ENCODE measurements around the gene GMNC. TPM values are rescaled to one million over a fixed set of nuclear protein-coding genes. Genes with fewer than 3 reads are reported as not detected.
A peak's percentile ranks its signal among the peaks of the same experiment; 100 is the strongest.

The GMNC gene
- total RNA-seq, 8 experiments from 2014 or later = 0.05 to 4.2 (median 0.17) TPM

DNA sequence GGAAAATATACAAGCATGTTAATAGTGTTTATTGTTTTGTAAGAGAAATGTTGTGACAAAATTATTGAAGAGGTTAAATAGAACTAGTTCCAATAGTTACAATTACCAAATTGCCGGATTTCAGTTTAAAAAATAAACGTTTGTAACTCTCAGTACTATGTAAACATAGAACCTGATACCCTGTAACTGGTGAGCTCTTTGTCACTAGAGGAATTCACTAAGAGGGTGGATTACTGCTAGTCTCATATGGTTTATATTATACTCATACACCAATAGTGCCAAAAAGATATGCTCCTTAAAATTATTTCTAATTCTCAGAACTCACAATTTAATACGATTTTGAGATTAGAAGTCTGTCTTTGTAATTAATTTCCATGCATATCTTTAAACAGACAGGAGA lies 7.6 kb upstream of the GMNC start:
- Histone ChIP-seq H3K4me1 (replicated peaks in 1 of 2) (no peaks in the 10 kb centered on the region), H3K27ac (no peak overlapping the region), H3K4me3 (no peak overlapping the region)
- in situ Hi-C loops (cut with MboI; ENCODE audit: low pct_unique_long_range_greater_than_20kb in 2 of 9, low sequenced_read_pairs in 9 of 9, unreplicated experiment in 9 of 9) = no loop called here
- 8 to 100% (median 78%) methylated on average over 1 to 3 of the region's 3 CpGs for WGBS, 10 experiments
- ATAC-seq (replicated peaks in 6 of 8) = peak in 1 of 8 experiments; percentile 65

DNA sequence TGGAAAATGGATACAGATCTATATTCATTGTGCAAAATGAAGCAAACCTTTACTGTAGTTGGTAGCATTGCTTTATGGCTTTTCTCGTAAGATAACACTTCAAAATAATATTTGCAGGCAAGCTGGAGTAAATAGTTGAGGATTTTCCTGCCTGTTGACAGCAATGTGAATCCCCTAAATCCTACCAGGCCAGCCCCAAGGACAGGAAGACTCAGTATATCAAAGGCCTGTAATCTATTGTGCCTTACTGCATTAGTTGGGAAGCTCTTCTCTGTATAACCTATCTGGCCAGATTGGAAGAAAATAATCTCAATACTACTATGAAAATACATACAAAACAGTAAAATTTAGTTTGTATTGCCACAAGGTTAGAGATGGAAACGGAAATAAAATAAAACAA lies 4.6 kb upstream of the GMNC start:
- ATAC-seq (replicated peaks in 6 of 8) = no peak
- WGBS, 10 experiments = 40 to 100% (median 76%) methylated on average over 1 to 2 of the region's 2 CpGs
- no peak overlapping the region for H3K4me3 ChIP-seq
- in situ Hi-C loops (cut with MboI; ENCODE audit: low pct_unique_long_range_greater_than_20kb in 2 of 9, low sequenced_read_pairs in 9 of 9, unreplicated experiment in 9 of 9) = no loop called here
- H3K27ac ChIP-seq = no peak overlapping the region
- H3K4me1 ChIP-seq (replicated peaks in 1 of 2) = no peaks in the 10 kb centered on the region

DNA sequence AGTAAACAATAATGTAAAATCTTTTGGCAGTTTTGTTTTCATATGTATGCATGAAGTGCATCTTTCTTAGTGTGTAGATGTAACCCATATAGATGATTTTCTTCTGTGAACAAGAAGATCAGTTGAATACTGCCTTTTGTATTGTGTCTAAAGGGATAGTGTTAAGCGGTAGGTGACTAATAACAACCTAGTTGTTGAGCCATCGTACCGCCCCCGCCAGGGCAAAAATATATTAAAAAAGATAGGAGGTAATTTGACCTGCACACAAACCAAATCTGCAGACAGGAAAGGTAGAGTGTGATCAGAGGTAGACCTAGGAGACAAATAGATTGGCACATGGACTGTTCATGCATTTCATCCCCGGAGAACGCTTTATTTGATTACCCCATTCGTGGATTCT lies 3.3 kb upstream of the GMNC start:
- H3K4me3 ChIP-seq = no peak overlapping the region
- in situ Hi-C loops (cut with MboI; ENCODE audit: low pct_unique_long_range_greater_than_20kb in 2 of 9, low sequenced_read_pairs in 9 of 9, unreplicated experiment in 9 of 9) = no loop called here
- no peaks in the 10 kb centered on the region for H3K4me1 ChIP-seq (replicated peaks in 1 of 2)
- WGBS, 10 experiments = 14 to 88% (median 74%) methylated on average over 4 to 7 of the region's 7 CpGs; no CpG with 5 or more reads in 3 of the 10 experiments
- H3K27ac ChIP-seq = no peak overlapping the region
- ATAC-seq (replicated peaks in 6 of 8) = no peak

DNA sequence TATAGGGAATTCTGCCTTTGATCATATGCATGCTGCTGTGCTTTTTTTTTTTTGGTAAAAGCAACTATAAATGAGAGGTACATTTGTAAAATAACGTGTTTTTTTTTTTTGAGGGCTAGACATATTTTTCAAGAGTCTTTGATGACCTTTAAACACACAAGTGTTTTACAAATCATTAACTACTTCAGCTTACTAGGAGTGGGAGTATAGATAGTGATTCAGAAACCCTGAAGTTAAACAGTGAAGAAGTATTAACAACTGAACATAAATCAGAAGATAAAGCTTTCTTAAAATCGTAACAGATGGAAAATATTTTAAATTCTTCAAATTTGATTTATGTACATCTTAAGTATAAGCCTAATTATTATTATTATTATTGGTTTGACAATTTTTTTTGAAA lies 2.9 kb upstream of the GMNC start:
- 10 to 66% (median 38%) methylated on average over 1 to 2 of the region's 2 CpGs for WGBS, 10 experiments
- ATAC-seq (replicated peaks in 6 of 8) = no peak
- no peak overlapping the region for H3K4me3 ChIP-seq
- H3K27ac ChIP-seq = no peak overlapping the region
- H3K4me1 ChIP-seq (replicated peaks in 1 of 2) = no peaks in the 10 kb centered on the region
- in situ Hi-C loops (cut with MboI; ENCODE audit: low pct_unique_long_range_greater_than_20kb in 2 of 9, low sequenced_read_pairs in 9 of 9, unreplicated experiment in 9 of 9) = no loop called here

DNA sequence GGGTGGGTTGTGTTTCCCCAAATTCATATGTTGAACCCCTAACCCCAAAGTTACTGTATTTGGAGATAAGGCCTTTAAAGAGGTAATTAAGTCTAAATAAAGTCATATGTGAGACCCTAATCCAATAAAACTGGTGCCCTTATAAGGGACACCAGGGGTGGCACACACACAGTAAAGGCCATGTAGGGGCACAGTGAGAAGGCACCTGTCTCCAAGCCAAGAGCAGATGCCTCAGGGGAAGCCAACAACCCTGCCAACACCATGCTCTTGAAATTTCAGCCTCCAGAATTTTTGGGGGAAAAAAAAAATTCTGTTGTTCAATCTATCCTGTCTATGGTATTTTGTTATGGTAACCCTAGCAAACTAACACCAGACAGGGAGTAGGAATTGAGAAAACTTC lies 1.5 kb upstream of the GMNC start:
- in situ Hi-C loops (cut with MboI; ENCODE audit: low pct_unique_long_range_greater_than_20kb in 2 of 9, low sequenced_read_pairs in 9 of 9, unreplicated experiment in 9 of 9) = no loop called here
- no peaks in the 10 kb centered on the region for H3K4me1 ChIP-seq (replicated peaks in 1 of 2)
- no peak overlapping the region for H3K4me3 ChIP-seq
- H3K27ac ChIP-seq = no peak overlapping the region
- ATAC-seq (replicated peaks in 6 of 8) = no peak

DNA sequence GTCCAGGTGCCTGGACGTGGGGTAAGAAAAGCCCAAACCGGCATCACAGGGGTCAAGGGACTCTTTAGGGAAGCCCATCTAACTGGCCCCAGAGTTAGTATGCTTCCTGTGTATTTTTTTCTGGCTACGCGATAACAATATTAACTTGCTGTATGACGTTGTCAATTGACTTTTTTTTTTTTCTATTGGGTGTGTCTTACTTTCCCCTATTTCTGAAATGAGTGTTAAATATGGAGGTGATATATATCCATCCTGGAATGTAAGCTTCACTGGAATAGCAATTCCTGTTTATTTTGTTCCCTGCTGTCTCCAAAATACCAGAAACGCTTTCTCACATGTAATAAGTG lies 598 bp upstream of the GMNC start:
- H3K4me1 ChIP-seq (replicated peaks in 1 of 2) = no peaks in the 10 kb centered on the region
- peak overlapping the region; percentile 52 to 96 (median 69) for H3K4me3 ChIP-seq
- WGBS, 10 experiments = 7 to 51% (median 25%) methylated on average over 1 to 5 of the region's 6 CpGs; no CpG with 5 or more reads in 1 of the 10 experiments
- ATAC-seq (replicated peaks in 6 of 8) = no peak
- in situ Hi-C loops (cut with MboI; ENCODE audit: low pct_unique_long_range_greater_than_20kb in 2 of 9, low sequenced_read_pairs in 9 of 9, unreplicated experiment in 9 of 9) = no loop called here
- H3K27ac ChIP-seq = no peak overlapping the region

DNA sequence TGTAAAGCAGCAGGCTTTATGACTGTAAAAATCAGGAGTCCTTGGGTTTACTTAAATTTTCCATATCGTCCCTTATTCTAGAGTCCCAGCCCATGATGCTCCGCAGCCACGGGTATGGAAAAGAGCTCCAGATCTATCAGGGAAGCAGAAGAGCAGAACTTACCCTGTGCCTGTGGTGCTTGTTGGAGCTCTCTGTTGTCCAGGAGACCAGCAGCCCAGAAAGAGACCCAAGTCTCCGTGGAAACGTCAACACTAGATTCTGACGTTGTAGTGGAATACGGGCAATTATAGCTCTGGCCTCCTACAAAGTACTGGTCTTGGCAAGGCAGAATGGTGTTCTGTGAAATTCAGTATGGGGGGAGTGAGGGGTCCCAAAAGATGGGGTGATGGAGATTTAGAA lies 2.0 kb downstream of the GMNC start:
- WGBS, 10 experiments = 60 to 100% (median 89%) methylated on average over 2 to 7 of the region's 7 CpGs; no CpG with 5 or more reads in 2 of the 10 experiments
- peaks cover 0 to 9% of the 10 kb centered on the region in 2 donors for H3K4me1 ChIP-seq (replicated peaks in 1 of 2)
- ATAC-seq (replicated peaks in 6 of 8) = peak in 1 of 8 experiments; percentile 72
- no peak overlapping the region for H3K4me3 ChIP-seq
- H3K27ac ChIP-seq = no peak overlapping the region
- in situ Hi-C loops (cut with MboI; ENCODE audit: low pct_unique_long_range_greater_than_20kb in 2 of 9, low sequenced_read_pairs in 9 of 9, unreplicated experiment in 9 of 9) = no loop called here

DNA sequence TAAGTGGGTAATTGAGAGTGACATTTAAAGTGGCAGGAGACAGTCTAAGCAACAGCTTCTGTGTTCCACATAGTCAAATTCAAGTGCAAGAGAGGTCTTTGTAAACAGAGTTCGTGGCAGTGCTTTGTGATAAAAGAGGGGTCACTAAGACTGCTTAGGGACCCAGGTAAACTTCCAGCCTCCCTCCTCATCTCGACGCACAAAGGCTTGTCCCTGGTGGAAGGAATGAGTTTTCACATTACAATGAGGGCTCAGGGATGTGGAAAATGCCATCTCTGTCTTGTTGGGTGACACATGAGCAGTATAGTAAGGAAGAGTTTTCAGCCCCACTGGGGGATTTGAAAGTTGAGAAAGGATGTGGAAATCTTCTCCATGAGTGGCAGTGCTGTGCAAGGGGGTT lies 7.3 kb downstream of the GMNC start:
- in situ Hi-C loops (cut with MboI; ENCODE audit: low pct_unique_long_range_greater_than_20kb in 2 of 9, low sequenced_read_pairs in 9 of 9, unreplicated experiment in 9 of 9) = no loop called here
- H3K27ac ChIP-seq = no peak overlapping the region
- WGBS, 10 experiments = 0 to 82% (median 23%) methylated on average over 1 to 3 of the region's 3 CpGs; no CpG with 5 or more reads in 4 of the 10 experiments
- H3K4me3 ChIP-seq = no peak overlapping the region
- ATAC-seq (replicated peaks in 6 of 8) = peak in 1 of 8 experiments; percentile 20
- H3K4me1 ChIP-seq (replicated peaks in 1 of 2) = peaks cover 0 to 9% of the 10 kb centered on the region in 2 donors

DNA sequence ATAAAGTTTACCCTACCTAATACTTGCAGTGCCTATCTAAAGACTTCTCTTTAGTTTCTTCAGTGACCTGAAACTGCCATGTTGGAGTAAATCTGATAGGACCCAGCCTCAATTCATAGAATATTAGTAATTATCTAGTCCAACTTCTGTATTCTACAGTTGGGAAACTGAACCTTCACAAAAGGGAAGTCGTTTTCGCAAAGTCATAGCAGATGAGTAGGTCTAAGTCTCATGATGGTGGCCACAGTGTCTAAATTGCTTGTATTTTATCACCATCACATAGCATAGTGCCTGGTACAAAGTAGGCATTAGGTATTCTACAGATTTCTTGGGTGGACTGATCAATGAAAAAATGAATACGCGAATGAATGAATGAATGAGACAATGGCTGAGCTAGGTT lies 8.4 kb downstream of the GMNC start:
- no peak for ATAC-seq (replicated peaks in 6 of 8)
- 71 to 100% (median 80%) methylated on average over 1 to 4 of the region's 4 CpGs; no CpG with 5 or more reads in 2 of the 10 experiments for WGBS, 10 experiments
- Histone ChIP-seq H3K4me1 (replicated peaks in 1 of 2) (peaks cover 0 to 9% of the 10 kb centered on the region in 2 donors), H3K27ac (no peak overlapping the region), H3K4me3 (no peak overlapping the region)
- in situ Hi-C loops (cut with MboI; ENCODE audit: low pct_unique_long_range_greater_than_20kb in 2 of 9, low sequenced_read_pairs in 9 of 9, unreplicated experiment in 9 of 9) = no loop called here

DNA sequence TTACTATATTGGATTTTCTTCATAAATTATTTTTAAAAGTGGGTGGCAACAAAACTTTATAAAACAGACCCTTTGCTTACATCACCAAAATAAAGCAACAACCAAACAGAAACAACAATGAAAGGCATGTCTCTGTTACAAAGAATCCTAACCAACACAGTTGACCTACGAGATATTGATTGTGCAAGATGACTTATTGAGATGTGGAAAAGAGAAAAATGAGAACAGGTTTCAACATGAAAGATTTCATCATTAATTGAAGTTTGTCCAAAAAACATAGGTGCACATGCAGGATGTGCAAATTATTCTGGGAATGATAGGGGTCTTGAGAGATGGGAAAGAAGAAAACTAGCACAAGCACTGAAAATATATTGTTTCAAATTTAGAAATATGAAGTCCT lies 9.0 kb downstream of the GMNC start:
- 0 to 91% (median 33%) methylated on average over 1 of the region's 1 CpG; no CpG with 5 or more reads in 1 of the 10 experiments for WGBS, 10 experiments
- ATAC-seq (replicated peaks in 6 of 8) = no peak
- H3K4me1 ChIP-seq (replicated peaks in 1 of 2) = peaks cover 0 to 9% of the 10 kb centered on the region in 2 donors
- H3K27ac ChIP-seq = no peak overlapping the region
- no peak overlapping the region for H3K4me3 ChIP-seq
- in situ Hi-C loops (cut with MboI; ENCODE audit: low pct_unique_long_range_greater_than_20kb in 2 of 9, low sequenced_read_pairs in 9 of 9, unreplicated experiment in 9 of 9) = no loop called here

DNA sequence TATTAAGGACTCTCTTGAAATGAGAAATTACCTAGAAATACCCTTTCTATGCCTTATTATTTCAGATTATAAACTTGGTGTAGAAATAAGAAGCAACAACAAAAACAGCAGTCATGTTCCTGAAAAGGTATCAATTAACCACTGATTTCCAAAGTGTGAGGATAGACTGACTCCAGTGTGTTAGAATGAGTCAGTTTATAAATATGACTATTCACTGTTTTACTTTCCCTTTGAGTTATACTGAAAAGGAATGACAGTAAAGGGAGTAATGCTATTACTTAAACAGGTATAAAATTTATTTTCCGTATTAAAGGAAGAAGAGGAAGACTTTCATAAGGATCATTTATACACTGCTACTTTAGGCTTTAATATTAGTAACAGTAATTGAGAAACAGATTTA lies 12.9 kb downstream of the GMNC start:
- 38 to 100% (median 89%) methylated on average over 1 of the region's 1 CpG; no CpG with 5 or more reads in 1 of the 10 experiments for WGBS, 10 experiments
- no peak for ATAC-seq (replicated peaks in 6 of 8)
- in situ Hi-C loops (cut with MboI; ENCODE audit: low pct_unique_long_range_greater_than_20kb in 2 of 9, low sequenced_read_pairs in 9 of 9, unreplicated experiment in 9 of 9) = no loop called here
- Histone ChIP-seq H3K4me3 (no peak overlapping the region), H3K4me1 (replicated peaks in 1 of 2) (no peaks in the 10 kb centered on the region), H3K27ac (no peak overlapping the region)

DNA sequence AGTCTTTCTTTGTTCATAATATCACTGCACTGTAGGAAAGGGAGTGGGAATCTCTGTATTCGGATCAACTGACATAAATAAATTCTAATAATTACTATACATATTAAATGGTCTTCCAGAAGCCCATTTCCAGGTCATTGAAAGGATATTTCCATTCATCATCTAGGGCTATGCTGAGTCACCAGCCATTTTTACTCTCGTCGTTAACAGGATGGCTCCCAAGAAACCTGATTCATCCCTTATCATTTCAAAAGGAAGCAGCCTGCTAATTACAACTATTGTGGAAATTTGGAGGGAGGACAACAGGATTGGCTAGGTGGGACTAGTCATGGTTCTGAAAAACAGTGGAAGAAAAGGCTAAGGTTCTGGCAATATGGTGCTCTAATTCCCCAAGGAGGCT lies 13.6 kb downstream of the GMNC start:
- Histone ChIP-seq H3K27ac (no peak overlapping the region), H3K4me3 (no peak overlapping the region), H3K4me1 (replicated peaks in 1 of 2) (no peaks in the 10 kb centered on the region)
- peak in 4 of 8 experiments; percentile 9 to 82 (median 78) for ATAC-seq (replicated peaks in 6 of 8)
- in situ Hi-C loops (cut with MboI; ENCODE audit: low pct_unique_long_range_greater_than_20kb in 2 of 9, low sequenced_read_pairs in 9 of 9, unreplicated experiment in 9 of 9) = no loop called here
- WGBS, 10 experiments = 24 to 78% (median 54%) methylated on average over 1 to 3 of the region's 3 CpGs; no CpG with 5 or more reads in 2 of the 10 experiments

DNA sequence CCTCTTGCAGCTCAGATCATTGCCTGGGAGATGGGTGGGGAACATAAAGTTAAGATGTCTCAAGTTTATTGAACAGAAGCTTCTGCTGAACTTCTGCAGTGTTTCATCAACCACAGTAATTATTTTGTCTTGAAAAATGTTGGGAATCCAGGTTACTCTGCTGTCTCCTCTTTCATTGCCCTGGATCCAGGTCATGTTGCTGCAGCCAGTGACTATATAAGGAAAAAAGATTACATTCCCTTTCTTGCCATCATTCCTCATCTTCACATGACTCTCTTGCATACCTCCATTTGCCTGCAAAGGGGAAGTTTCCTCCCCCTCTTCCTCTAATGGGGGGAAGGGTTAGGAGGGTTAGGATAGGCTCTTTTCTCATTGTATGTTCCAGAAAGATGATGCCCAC lies 15.1 kb downstream of the GMNC start:
- no peaks in the 10 kb centered on the region for H3K4me1 ChIP-seq (replicated peaks in 1 of 2)
- H3K4me3 ChIP-seq = no peak overlapping the region
- no peak overlapping the region for H3K27ac ChIP-seq
- in situ Hi-C loops (cut with MboI; ENCODE audit: low pct_unique_long_range_greater_than_20kb in 2 of 9, low sequenced_read_pairs in 9 of 9, unreplicated experiment in 9 of 9) = no loop called here
- no peak for ATAC-seq (replicated peaks in 6 of 8)

DNA sequence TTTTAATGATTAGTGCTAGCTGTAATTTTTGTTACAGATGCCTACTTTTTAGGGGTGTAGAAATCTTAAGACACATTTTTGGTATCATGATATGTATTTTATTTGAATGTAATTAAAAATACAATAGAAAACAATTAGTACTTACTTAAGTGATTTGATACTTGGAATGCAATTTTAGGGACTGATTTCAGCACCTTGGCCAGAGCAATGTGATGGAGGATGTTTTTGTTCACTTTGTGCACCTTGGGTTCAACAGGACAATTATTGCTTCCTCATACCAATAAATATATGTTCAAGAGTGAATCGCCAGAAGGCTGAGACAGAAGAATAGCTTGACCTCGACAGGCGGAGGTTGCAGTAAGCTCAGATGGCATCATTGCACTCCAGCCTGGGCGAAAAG lies 22.3 kb downstream of the GMNC start:
- in situ Hi-C loops (cut with MboI; ENCODE audit: low pct_unique_long_range_greater_than_20kb in 2 of 9, low sequenced_read_pairs in 9 of 9, unreplicated experiment in 9 of 9) = no loop called here
- H3K4me3 ChIP-seq = no peak overlapping the region
- no peak for ATAC-seq (replicated peaks in 6 of 8)
- H3K27ac ChIP-seq = no peak overlapping the region
- H3K4me1 ChIP-seq (replicated peaks in 1 of 2) = peaks cover 0 to 6% of the 10 kb centered on the region in 2 donors
- 25 to 78% (median 58%) methylated on average over 1 to 4 of the region's 4 CpGs; no CpG with 5 or more reads in 1 of the 10 experiments for WGBS, 10 experiments

All from motor neuron (in vitro differentiated cells).